ENCODE measurements around the gene GPC5. TPM values are rescaled to one million over a fixed set of nuclear protein-coding genes. Genes with fewer than 3 reads are reported as not detected.

The GPC5 gene
- total and polyA plus RNA-seq, 2 of the 13 experiments (the other 11 are each of a cell fraction or from before 2014, with no cell fraction given): 0.02 to 0.07 TPM

- TF ChIP-seq, protein P1, sequence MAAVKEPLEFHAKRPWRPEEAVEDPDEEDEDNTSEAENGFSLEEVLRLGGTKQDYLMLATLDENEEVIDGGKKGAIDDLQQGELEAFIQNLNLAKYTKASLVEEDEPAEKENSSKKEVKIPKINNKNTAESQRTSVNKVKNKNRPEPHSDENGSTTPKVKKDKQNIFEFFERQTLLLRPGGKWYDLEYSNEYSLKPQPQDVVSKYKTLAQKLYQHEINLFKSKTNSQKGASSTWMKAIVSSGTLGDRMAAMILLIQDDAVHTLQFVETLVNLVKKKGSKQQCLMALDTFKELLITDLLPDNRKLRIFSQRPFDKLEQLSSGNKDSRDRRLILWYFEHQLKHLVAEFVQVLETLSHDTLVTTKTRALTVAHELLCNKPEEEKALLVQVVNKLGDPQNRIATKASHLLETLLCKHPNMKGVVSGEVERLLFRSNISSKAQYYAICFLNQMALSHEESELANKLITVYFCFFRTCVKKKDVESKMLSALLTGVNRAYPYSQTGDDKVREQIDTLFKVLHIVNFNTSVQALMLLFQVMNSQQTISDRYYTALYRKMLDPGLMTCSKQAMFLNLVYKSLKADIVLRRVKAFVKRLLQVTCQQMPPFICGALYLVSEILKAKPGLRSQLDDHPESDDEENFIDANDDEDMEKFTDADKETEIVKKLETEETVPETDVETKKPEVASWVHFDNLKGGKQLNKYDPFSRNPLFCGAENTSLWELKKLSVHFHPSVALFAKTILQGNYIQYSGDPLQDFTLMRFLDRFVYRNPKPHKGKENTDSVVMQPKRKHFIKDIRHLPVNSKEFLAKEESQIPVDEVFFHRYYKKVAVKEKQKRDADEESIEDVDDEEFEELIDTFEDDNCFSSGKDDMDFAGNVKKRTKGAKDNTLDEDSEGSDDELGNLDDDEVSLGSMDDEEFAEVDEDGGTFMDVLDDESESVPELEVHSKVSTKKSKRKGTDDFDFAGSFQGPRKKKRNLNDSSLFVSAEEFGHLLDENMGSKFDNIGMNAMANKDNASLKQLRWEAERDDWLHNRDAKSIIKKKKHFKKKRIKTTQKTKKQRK (IDR thresholded peaks at IDR 0.05; ENCODE audit: low read length): no peak
Measured at GRCh38 chr13:92500192-92500591, 1101.8 kb downstream of the GPC5 start (continued).

DNA sequence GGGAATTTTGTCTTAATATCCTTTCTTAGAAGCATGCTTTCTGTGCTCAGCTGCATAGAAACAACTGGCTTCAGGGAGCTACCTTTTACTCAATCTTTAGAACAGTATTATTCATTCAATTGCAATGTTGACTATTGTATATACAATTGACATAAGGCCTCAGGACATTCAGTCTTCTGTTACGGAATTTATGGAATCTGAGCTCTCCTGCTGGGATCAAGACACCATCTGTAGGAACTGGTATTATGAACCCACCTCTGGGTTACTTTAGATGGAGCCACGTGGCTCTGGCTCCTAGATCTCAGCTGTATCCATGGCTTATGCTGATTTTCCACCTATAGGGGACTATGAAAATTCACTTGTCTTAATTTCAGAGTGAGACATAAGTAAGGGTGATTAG, 1112.0 kb downstream of the GPC5 start:
- Histone ChIP-seq H3K9me3 (ENCODE audit: low read length) (no peaks in the 10 kb centered on the region), H3K79me2 (ENCODE audit: insufficient read depth, low read length) (no peaks in the 10 kb centered on the region), H2AFZ (ENCODE audit: low read length) (no peak overlapping the region), H3K27me3 (ENCODE audit: control insufficient read depth in 1 of 2, insufficient read depth in 2 of 2, low read length in 2 of 2) (no peaks in the 10 kb centered on the region), H3K36me3 (replicated peaks in 1 of 2; ENCODE audit: control insufficient read depth in 1 of 2, insufficient read depth in 2 of 2, low read length in 2 of 2) (no peaks in the 10 kb centered on the region), H3K4me1 (ENCODE audit: insufficient read depth, low read length) (no peaks in the 10 kb centered on the region), H3K27ac (ENCODE audit: extremely low read length, insufficient read depth, low read length) (no peak overlapping the region), H3K4me3 (replicated peaks in 1 of 3; ENCODE audit: insufficient read depth in 1 of 3, low read depth in 2 of 3, low read length in 3 of 3) (no peak overlapping the region), H3K4me2 (ENCODE audit: low read depth, low read length) (no peak overlapping the region), H3K9ac (ENCODE audit: insufficient read depth, low read depth, low read length) (no peak overlapping the region), H4K20me1 (ENCODE audit: insufficient read depth, low read length) (no peaks in the 10 kb centered on the region)
- DNase-seq (ENCODE audit: low spot score): no peak
- 0% methylated on average over 2 of the region's 2 CpGs for WGBS (ENCODE audit: low lambda C conversion rate)
- ATAC-seq: no peak
- CTCF ChIA-PET (ENCODE audit: low intra/inter-chr PET ratio, low total read pairs): no interaction called here
- TF ChIP-seq ZNF292 (CRISPR knock-in tag; IDR thresholded peaks at IDR 0.05; ENCODE audit: borderline replicate concordance, low read depth) (no peak), ZBTB38 (CRISPR knock-in tag; IDR thresholded peaks at IDR 0.05) (no peak), XRCC5 (optimal IDR thresholded peaks at IDR 0.05; ENCODE audit: low read length) (no peak), ZNF512B (CRISPR knock-in tag; IDR thresholded peaks at IDR 0.05; ENCODE audit: borderline replicate concordance) (no peak), THRA (CRISPR knock-in tag; IDR thresholded peaks at IDR 0.05; ENCODE audit: borderline replicate concordance) (no peak), ZNF800 (CRISPR knock-in tag; IDR thresholded peaks at IDR 0.05) (no peak), GABPA (IDR thresholded peaks at IDR 0.05; ENCODE audit: low read depth, low read length) (no peak), GABPA (CRISPR knock-in tag; IDR thresholded peaks at IDR 0.05; ENCODE audit: low read depth) (no peak), LCORL (IDR thresholded peaks at IDR 0.05) (no peak), LCORL (CRISPR knock-in tag; IDR thresholded peaks at IDR 0.05) (no peak), GMEB1 (CRISPR knock-in tag; IDR thresholded peaks at IDR 0.05; ENCODE audit: borderline replicate concordance) (no peak)
- intact Hi-C loops (cut with micrococcal nuclease; ENCODE audit: unreplicated experiment) (no loop called here), in situ Hi-C loops (cut with HindIII; ENCODE audit: extremely low pct_ligation_motif_present, low pct_unique_long_range_greater_than_20kb) (no loop called here)
- FAIRE-seq: no peak
- BruUV-seq (replicated peaks): no TSS peak
- POLR2A ChIA-PET: no interaction called here

Data from HepG2 (cell line).